Chondrocyte (in vitro differentiated cells): ENCODE data around the gene ATRX. TPM values are rescaled to one million over a fixed set of nuclear protein-coding genes. Genes with fewer than 3 reads are reported as not detected.

Experiments
- DNase-seq: peaks from one replicate; pipeline ENCODE4 v3.0.0; 2021; ENCODE audit warnings: mixed read lengths, low spot score
- H3K27ac Mint-ChIP-seq: one replicate; pipeline ENCODE4 v1.8.0; 2021; ENCODE audit warnings: mild to moderate bottlenecking, moderate library complexity, mixed read lengths; ENCODE audit not compliant: unreplicated experiment
- H3K27me3 Mint-ChIP-seq: 2 replicates; pipeline ENCODE4 v1.8.0; 2021; ENCODE audit warnings: low read depth, mixed read lengths
- H3K36me3 Mint-ChIP-seq: 2 replicates; pipeline ENCODE4 v1.8.0; 2021; ENCODE audit warnings: low read depth, mixed read lengths
- H3K4me1 Mint-ChIP-seq: 2 replicates; pipeline ENCODE4 v1.8.0; 2021; ENCODE audit warnings: low read depth, mild to moderate bottlenecking, mixed read lengths
- H3K4me3 Mint-ChIP-seq: one replicate; pipeline ENCODE4 v1.8.0; 2021; ENCODE audit warnings: mild to moderate bottlenecking, moderate library complexity, mixed read lengths; ENCODE audit not compliant: unreplicated experiment
- H3K9me3 Mint-ChIP-seq: 2 replicates; pipeline ENCODE4 v1.8.0; 2021; ENCODE audit warnings: low read depth, mixed read lengths
- total RNA-seq: library from RNA; stranded (reverse); gene quantifications from 3 replicates; pipeline ENCODE4 v1.2.1, GENCODE V29; 2021
- TF ChIP-seq, protein P1 (sequence below): fragments of 200-600 bp; sonication (generic); IDR thresholded peaks from 2 replicates; pipeline ENCODE4 v1.5.0; 2021; ENCODE audit warnings: antibody characterized with exemption, mild to moderate bottlenecking, moderate library complexity

ATRX gene
- total RNA-seq, 1 donor from 2014 or later: 81.9 TPM

DNA sequence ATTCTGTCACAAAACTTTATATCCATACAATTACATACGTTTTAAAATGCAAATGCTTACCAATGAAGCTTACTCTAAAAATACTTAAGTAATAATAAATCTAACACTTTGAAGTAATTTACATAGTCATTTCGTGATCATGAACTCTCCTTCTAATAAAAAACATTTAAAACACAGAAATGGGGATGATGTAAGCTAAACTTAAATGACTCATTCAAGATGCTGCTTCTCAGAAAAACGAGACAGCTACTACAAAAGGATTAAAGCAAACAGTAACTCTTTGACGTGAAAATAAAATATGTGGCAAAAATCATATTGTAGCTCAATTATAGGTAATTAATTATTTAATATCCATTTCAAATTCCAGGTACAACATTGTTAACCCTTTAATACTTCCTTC is 190.2 kb downstream of the ATRX start:
- H3K27me3 Mint-ChIP-seq: no peaks in the 10 kb centered on the region
- no peak overlapping the region for H3K4me3 Mint-ChIP-seq
- peaks cover 13% of the 10 kb centered on the region for H3K4me1 Mint-ChIP-seq
- H3K9me3 Mint-ChIP-seq: no peaks in the 10 kb centered on the region
- no peak for DNase-seq
- TF ChIP-seq, protein P1, sequence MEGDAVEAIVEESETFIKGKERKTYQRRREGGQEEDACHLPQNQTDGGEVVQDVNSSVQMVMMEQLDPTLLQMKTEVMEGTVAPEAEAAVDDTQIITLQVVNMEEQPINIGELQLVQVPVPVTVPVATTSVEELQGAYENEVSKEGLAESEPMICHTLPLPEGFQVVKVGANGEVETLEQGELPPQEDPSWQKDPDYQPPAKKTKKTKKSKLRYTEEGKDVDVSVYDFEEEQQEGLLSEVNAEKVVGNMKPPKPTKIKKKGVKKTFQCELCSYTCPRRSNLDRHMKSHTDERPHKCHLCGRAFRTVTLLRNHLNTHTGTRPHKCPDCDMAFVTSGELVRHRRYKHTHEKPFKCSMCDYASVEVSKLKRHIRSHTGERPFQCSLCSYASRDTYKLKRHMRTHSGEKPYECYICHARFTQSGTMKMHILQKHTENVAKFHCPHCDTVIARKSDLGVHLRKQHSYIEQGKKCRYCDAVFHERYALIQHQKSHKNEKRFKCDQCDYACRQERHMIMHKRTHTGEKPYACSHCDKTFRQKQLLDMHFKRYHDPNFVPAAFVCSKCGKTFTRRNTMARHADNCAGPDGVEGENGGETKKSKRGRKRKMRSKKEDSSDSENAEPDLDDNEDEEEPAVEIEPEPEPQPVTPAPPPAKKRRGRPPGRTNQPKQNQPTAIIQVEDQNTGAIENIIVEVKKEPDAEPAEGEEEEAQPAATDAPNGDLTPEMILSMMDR: no peak
- no peak overlapping the region for H3K27ac Mint-ChIP-seq
- H3K36me3 Mint-ChIP-seq: peaks cover 3% of the 10 kb centered on the region

DNA sequence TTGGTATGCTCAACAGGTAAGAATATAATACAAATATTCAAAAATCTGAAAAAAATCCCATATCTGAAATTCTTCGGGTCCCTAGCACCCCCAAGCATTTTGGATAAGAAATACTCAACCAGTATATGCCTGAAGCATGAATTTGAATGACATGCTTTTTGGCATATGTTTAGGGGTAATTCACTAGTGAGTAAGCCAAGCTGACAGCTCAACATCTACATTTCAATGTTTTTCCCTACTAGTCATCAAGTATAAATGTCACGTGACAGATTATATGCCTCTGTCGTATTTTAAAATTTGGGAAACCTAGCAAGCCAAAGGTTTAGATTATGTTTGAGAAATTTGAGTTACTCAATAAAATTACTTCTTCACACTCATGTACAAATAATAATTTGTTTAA is 213.7 kb downstream of the ATRX start:
- DNase-seq: no peak
- no peak overlapping the region for H3K4me3 Mint-ChIP-seq
- no peak overlapping the region for H3K27ac Mint-ChIP-seq
- H3K9me3 Mint-ChIP-seq: peaks cover 9% of the 10 kb centered on the region
- H3K4me1 Mint-ChIP-seq: no peaks in the 10 kb centered on the region
- TF ChIP-seq, protein P1: no peak
- peaks cover 2% of the 10 kb centered on the region for H3K36me3 Mint-ChIP-seq
- no peaks in the 10 kb centered on the region for H3K27me3 Mint-ChIP-seq

DNA sequence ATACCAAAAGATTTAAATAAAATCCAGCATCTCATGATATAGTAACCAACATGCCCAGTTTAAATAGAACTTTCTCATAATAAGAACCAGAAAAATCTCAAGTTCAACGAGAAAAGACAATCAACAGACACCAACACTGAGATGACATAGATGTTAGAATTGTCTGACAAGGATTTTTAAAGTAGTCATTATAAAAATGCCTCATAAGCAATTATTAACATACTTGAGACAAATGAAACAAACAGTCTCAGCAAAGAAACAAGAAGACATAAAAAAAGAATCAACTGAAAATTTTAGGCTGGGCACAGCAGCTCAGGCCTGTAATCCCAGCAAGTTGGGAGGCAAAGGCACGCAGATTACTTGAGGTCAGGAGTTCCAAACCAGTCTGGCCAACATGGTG is 220.7 kb downstream of the ATRX start:
- peaks cover 20% of the 10 kb centered on the region for H3K9me3 Mint-ChIP-seq
- DNase-seq: no peak
- no peaks in the 10 kb centered on the region for H3K27me3 Mint-ChIP-seq
- no peak overlapping the region for H3K27ac Mint-ChIP-seq
- H3K4me1 Mint-ChIP-seq: no peaks in the 10 kb centered on the region
- peaks cover 5% of the 10 kb centered on the region for H3K36me3 Mint-ChIP-seq
- TF ChIP-seq, protein P1: no peak
- no peak overlapping the region for H3K4me3 Mint-ChIP-seq

DNA sequence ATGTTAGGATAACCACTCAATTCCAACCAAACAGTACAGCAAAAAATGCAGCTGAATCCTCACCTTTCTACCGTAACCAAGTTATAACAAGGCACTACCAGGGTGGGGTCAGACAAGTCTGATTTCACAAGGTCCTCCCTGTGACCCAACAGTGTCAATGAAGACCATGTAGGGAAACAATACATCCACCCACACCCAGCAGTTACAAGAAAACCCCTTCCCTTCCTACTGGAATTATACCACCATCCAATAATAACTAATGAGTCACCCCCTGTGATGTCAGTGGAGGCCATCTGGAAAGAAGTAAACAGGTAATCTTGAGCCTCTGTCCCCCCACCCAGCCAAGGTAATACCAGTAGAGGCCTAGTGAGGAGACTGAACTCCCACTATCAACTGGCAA is 221.2 kb downstream of the ATRX start:
- peaks cover 5% of the 10 kb centered on the region for H3K36me3 Mint-ChIP-seq
- TF ChIP-seq, protein P1: no peak
- H3K9me3 Mint-ChIP-seq: peaks cover 20% of the 10 kb centered on the region
- no peak overlapping the region for H3K4me3 Mint-ChIP-seq
- H3K4me1 Mint-ChIP-seq: no peaks in the 10 kb centered on the region
- H3K27ac Mint-ChIP-seq: no peak overlapping the region
- no peaks in the 10 kb centered on the region for H3K27me3 Mint-ChIP-seq
- DNase-seq: no peak

DNA sequence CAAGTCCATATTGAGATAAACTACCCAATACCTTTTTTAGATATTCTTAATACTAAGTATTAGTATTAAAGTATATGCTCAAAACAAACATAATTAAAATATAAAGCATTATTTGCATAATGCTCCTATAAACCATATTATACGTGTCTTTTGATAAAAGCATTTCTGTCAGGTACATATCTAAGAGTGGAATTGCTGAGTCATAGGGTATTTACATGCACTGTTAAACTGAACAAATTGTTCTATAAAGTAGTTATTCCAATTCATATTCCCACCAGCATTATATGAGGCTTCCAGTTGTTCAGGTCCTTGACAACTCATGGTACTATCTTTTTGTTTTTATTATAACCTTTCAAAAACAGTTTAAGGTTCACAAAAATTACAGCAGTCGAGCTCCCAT is 224.6 kb downstream of the ATRX start:
- Mint-ChIP-seq H3K36me3 (peaks cover 5% of the 10 kb centered on the region), H3K9me3 (peaks cover 6% of the 10 kb centered on the region), H3K4me1 (no peaks in the 10 kb centered on the region), H3K27ac (no peak overlapping the region), H3K27me3 (no peaks in the 10 kb centered on the region), H3K4me3 (no peak overlapping the region)
- no peak for DNase-seq
- TF ChIP-seq, protein P1: no peak
